Measurements from ENCODE around the gene ALPP.
"Not testable (repeated sequence)": the region's sequence is repeated elsewhere in the genome, so short reads cannot be mapped to it uniquely, and the experiment has no call there.

The ALPP gene

DNA sequence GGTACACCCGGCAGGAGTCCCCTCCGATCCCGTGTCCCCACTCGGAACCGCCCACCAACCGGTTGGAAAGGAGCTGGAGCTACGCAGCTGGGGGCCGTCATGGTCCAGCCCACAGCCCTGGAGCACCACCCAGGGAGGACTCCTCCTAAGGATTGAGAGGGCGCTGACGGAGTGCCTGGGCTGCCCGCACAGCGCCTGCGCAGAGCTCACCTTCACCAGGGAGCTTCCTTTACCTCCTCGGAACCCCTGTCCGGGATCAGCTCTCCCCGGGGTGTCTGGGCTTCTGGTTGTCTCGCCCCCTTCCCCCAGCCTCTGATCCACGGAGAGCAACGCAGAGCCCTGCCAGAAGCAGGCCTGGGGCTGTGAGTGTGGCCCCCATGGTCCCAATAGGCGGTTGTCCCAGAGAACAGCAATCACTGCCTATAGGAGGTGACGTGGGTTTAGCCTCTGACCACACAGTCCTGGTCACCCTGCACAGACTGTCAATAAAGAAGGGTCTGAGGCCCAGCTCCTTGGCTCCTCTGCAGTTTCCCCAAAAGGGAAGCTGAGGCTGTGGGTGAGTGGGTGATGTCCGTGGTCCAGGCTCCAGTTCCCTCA is 42.7 kb downstream of the ALPP start:
- DNase-seq: no peak

DNA sequence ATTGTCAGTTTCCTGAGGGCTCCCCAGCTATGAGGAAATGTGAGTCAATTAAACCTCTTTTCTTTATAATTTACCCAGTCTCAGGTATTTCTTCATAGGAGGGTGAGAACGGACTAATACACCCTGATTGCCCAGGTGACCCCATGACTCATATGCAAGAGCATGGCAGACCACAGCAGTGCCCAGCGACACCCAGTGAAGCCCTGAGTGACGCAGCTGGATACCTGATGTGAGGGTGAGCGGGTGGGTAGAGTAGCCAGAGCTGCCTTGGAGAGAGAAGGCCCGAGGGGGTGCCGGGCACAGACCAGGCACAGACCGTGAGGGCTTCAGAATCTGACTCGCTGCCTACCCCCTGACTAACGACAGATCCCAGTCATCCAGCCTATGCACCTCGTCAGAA is 43.5 kb downstream of the ALPP start:
- no peak for DNase-seq

- DNase-seq: not testable (repeated sequence)
Measured at GRCh38 chr2:232422996-232423395, 44.4 kb downstream of the ALPP start.

DNA sequence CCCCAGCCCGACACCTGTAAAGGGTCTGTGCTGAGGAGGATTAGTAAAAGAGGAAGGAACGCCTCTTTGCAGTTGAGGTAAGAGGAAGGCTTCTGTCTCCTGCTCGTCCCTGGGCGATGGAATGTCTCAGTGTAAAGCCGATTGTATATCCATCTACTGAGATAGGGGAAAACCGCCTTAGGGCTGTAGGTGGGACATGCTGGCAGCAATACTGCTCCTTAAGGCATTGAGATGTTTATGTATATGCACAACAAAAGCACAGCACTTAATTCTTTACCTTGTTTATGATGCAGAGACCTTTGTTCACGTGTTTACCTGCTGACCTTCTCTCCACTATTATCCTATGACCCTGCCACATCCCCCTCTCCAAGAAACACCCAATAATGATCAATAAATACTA is 44.9 kb downstream of the ALPP start:
- DNase-seq: not testable (repeated sequence)

- DNase-seq: no peak
Measured at GRCh38 chr2:232431705-232432590, 53.4 kb downstream of the ALPP start.

Measured in amygdala (tissue), 56 donors.